OCI-LY3 (cell line): Measurements from ENCODE around the gene SRC.

Experiments used
- H2AFZ ChIP-seq: fragments of 200-600, 300-600 bp; shearing (Covaris generic); 2 replicates; pipeline ENCODE4 v1.6.0; 2014; ENCODE audit warnings: antibody characterized with exemption, low read depth, low read length
- H3K27ac ChIP-seq: fragments of 200-600, 300-600 bp; sonication (generic); 2 replicates; pipeline ENCODE4 v1.5.1; 2014; ENCODE audit warnings: mild to moderate bottlenecking, low read length, moderate library complexity, mixed read lengths
- H3K27me3 ChIP-seq: fragments of 200-600, 300-600 bp; sonication (generic); 2 replicates; pipeline ENCODE4 v1.6.1; 2014; ENCODE audit warnings: low read depth, low read length, mixed read lengths
- H3K36me3 ChIP-seq: fragments of 200-600, 300-600 bp; sonication (generic); replicated peaks from 2 replicates; pipeline ENCODE3; 2014; ENCODE audit warnings: low read depth, low read length, mixed read lengths
- H3K4me1 ChIP-seq: fragments of 300-600, 200-600 bp; sonication (generic); 2 replicates; pipeline ENCODE4 v1.6.1; 2014; ENCODE audit warnings: low read length, mixed read lengths
- H3K4me2 ChIP-seq: fragments of 200-600, 300-600 bp; sonication (generic); 2 replicates; pipeline ENCODE4 v1.6.1; 2014; ENCODE audit warnings: low read length, mixed read lengths
- H3K4me3 ChIP-seq: fragments of 300-600, 200-600 bp; sonication (generic); 2 replicates; pipeline ENCODE4 v1.5.1; 2014; ENCODE audit warnings: antibody characterized with exemption, mild to moderate bottlenecking, low read length, moderate library complexity
- H3K79me2 ChIP-seq: fragments of 300-600, 200-600 bp; shearing (Covaris generic); 2 replicates; pipeline ENCODE4 v1.6.1; 2014; ENCODE audit warnings: mild to moderate bottlenecking, low read length, mixed read lengths
- H3K9ac ChIP-seq: fragments of 300-600, 200-600 bp; shearing (Covaris generic); 2 replicates; pipeline ENCODE4 v1.6.0; 2014; ENCODE audit warnings: mild to moderate bottlenecking, low read length, moderate library complexity
- H3K9me3 ChIP-seq: fragments of 200-600, 300-600 bp; shearing (Covaris generic); 2 replicates; pipeline ENCODE4 v1.6.1; 2014; ENCODE audit warnings: low read length, mixed read lengths; ENCODE audit not compliant: insufficient read depth
- H4K20me1 ChIP-seq: fragments of 200-600, 300-600 bp; sonication (generic); 2 replicates; pipeline ENCODE4 v1.6.1; 2016; ENCODE audit warnings: low read length, mixed read lengths; ENCODE audit not compliant: insufficient read depth
- CTCF ChIP-seq: fragments of 200-600, 300-600 bp; sonication (generic); IDR thresholded peaks from 2 replicates; pipeline ENCODE4 v1.5.1; 2014; ENCODE audit warnings: antibody characterized with exemption, low read length, low read depth
- EZH2phosphoT487 ChIP-seq: fragments of 200-600 bp; shearing (Covaris generic); IDR thresholded peaks from 2 replicates; pipeline ENCODE4 v1.6.1; 2018; ENCODE audit warnings: antibody characterized with exemption, mixed run types, low read depth

SRC gene

GRCh38 chr20:37451616-37452015 lies 105.7 kb downstream of the SRC start:
- no peaks in the 10 kb centered on the region for H3K79me2 ChIP-seq
- no peaks in the 10 kb centered on the region for H4K20me1 ChIP-seq
- peaks cover 7% of the 10 kb centered on the region for H3K9me3 ChIP-seq
- H3K4me2 ChIP-seq, result no peak overlapping the region
- no peak overlapping the region for H3K27ac ChIP-seq
- H3K4me1 ChIP-seq, result no peaks in the 10 kb centered on the region
- TF ChIP-seq EZH2phosphoT487 (no peak), CTCF (no peak)
- H3K27me3 ChIP-seq, result peaks cover 65% of the 10 kb centered on the region
- no peak overlapping the region for H2AFZ ChIP-seq
- no peak overlapping the region for H3K4me3 ChIP-seq
- H3K36me3 ChIP-seq, result no peaks in the 10 kb centered on the region
- no peak overlapping the region for H3K9ac ChIP-seq

GRCh38 chr20:37452236-37452635 lies 106.3 kb downstream of the SRC start:
- peaks cover 65% of the 10 kb centered on the region for H3K27me3 ChIP-seq
- H3K9ac ChIP-seq, result no peak overlapping the region
- no peaks in the 10 kb centered on the region for H4K20me1 ChIP-seq
- H3K79me2 ChIP-seq, result no peaks in the 10 kb centered on the region
- H3K36me3 ChIP-seq, result no peaks in the 10 kb centered on the region
- H3K4me3 ChIP-seq, result no peak overlapping the region
- no peak overlapping the region for H3K4me2 ChIP-seq
- peaks cover 7% of the 10 kb centered on the region for H3K9me3 ChIP-seq
- H3K4me1 ChIP-seq, result no peaks in the 10 kb centered on the region
- no peak overlapping the region for H3K27ac ChIP-seq
- TF ChIP-seq CTCF (no peak), EZH2phosphoT487 (no peak)
- H2AFZ ChIP-seq, result no peak overlapping the region

- Histone ChIP-seq H3K9me3 (peaks cover 13% of the 10 kb centered on the region), H3K36me3 (no peaks in the 10 kb centered on the region), H3K9ac (no peak overlapping the region), H3K27ac (no peak overlapping the region), H3K79me2 (no peaks in the 10 kb centered on the region), H2AFZ (no peak overlapping the region), H3K4me2 (no peak overlapping the region), H4K20me1 (no peaks in the 10 kb centered on the region), H3K4me3 (no peak overlapping the region), H3K27me3 (peaks cover 59% of the 10 kb centered on the region), H3K4me1 (no peaks in the 10 kb centered on the region)
- TF ChIP-seq CTCF, result no peak
- no peak for TF ChIP-seq EZH2phosphoT487
These were observed 107.3 kb downstream of the SRC start for GRCh38 chr20:37453288-37453687.

GRCh38 chr20:37453836-37454235 lies 107.9 kb downstream of the SRC start:
- no peaks in the 10 kb centered on the region for H4K20me1 ChIP-seq
- no peak overlapping the region for H3K27ac ChIP-seq
- TF ChIP-seq EZH2phosphoT487 (no peak), CTCF (no peak)
- peaks cover 19% of the 10 kb centered on the region for H3K9me3 ChIP-seq
- H3K27me3 ChIP-seq, result peaks cover 53% of the 10 kb centered on the region
- H3K4me3 ChIP-seq, result no peak overlapping the region
- H3K4me2 ChIP-seq, result no peak overlapping the region
- no peaks in the 10 kb centered on the region for H3K4me1 ChIP-seq
- H3K79me2 ChIP-seq, result no peaks in the 10 kb centered on the region
- no peak overlapping the region for H2AFZ ChIP-seq
- H3K9ac ChIP-seq, result no peak overlapping the region
- H3K36me3 ChIP-seq, result no peaks in the 10 kb centered on the region
